ENCODE results near the gene RPTOR.
"Not testable (repeated sequence)": the region's sequence is repeated elsewhere in the genome, so short reads cannot be mapped to it uniquely, and the experiment has no call there.

Gene RPTOR

DNA sequence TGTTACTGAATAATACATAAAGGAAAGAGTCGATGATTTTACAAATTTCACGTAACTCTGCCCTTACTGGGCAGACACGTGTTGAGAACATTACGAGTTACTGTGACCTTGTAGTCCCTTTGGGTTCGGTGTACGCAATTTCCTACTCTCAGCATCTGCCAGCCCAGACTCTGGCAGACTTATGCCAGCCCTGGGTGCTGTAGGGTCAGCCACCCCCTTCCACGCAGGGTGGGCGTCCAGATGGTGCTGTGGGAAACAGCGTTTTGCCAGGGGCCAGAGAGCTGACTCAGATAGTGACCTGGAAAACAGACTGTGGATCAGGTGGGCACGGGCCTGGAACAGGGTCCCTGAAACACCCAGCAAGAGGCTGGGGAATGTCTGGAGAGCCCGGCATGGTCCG lies 148.9 kb downstream of the RPTOR start:
- no peak for DNase-seq (ENCODE audit: low read depth, low spot score)

DNA sequence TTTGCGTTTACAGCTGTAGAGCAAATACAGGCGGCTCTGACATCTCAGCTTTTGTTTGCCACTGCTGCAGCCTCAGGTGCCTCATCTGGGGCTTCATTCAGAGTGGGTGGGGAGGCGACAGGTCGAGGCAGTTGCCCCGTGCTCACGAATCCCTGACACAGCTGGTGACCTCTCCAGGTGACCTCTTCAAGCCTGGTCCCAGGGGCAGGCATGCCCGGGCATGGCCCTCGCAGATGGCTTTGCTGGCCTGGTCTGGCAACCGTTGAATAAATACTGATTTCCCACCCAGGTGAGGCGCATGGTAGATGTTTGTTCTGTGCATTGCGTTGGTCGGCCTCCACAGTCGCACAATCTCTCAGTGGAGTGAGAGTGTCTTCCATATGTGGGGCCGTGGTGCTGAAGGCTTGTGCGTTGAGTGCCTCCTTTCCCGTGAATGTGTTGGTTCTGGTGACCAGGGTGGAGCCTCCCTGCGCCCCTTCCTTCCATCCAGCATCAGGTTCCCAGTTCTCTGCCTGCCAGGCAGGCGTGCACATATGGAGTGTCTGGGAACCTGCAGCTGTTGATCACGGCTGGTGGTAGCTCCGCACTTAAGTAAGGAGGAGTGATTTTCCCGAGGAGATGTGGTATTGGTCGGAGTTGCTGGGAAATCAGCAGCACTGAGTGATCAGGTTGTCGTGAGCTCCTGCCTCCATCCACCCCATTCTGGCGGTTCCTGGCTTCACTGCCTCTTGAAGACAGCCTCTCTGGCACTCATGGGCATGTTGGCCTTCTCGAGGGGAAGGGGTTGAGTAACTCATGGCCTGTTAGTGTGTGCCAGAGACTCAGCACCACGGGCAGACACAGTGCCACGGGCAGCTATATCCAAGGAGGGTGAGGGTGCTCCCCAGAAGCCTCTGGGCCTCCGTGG lies 149.7 kb downstream of the RPTOR start:
- DNase-seq (ENCODE audit: low read depth, low spot score), result no peak

DNA sequence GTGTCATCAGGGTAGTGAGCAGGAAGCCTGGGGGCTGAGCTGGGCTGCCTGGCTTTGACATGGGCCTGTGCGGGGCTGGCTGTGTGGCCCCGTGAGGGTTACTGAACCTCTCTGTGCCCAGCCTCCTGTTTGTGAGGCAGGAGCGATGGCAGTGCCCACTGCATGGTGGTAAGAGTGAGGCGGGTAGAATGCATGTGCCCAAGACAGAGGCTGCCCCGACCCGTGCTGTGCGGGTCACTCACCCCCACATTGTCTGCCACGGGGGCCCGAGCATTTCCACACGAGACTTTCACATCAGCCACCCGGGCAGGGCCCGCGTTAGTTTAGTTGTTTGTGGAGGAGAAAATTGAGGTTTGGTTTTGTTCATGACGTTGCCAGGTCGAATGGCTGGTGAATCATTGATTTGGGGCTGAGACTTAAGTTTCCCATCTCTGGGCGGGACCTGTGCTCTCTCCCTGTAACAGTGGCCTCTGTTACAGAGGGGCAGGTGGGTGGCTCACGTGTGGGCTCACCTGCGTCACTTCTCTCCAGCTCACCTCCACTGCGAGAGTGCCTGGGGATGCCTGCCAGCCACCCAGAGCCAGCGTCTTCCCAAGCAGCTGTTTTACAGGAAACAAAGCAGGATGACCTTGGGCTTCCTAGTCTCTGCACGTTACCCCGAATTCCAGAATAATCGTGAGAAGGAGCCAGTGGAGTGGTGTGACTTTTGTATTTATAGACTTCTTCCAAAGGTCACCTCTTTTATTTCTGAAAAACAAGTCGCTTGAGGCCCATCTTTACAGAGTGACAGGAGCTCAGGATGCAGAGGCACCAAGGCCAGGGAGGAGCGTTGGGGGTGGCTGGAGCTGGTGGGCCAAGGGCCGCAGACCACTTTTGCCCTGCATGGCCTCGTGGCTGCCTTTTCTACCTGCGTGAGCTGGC lies 150.6 kb downstream of the RPTOR start:
- no peak for DNase-seq (ENCODE audit: low read depth, low spot score)

DNA sequence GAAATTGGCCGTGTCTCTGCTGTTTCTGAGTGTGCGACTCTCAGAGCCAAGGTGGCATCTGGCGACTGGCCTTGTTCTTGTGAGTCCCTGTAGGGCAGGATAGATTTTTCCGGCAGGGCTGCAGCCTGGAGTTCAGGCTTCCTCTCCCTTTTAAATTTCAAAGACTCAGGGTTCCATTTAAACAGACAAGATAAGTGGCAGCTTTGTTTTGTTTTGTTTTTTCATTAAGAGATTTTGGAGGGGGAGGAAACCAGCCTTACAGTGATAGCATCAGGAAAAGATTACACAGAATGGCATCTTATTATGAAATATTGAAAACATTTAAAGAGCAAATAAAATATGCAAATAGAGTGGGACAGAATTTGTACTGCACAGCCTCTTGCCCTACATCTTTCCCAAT lies 151.3 kb downstream of the RPTOR start:
- no peak for DNase-seq (ENCODE audit: low read depth, low spot score)

DNA sequence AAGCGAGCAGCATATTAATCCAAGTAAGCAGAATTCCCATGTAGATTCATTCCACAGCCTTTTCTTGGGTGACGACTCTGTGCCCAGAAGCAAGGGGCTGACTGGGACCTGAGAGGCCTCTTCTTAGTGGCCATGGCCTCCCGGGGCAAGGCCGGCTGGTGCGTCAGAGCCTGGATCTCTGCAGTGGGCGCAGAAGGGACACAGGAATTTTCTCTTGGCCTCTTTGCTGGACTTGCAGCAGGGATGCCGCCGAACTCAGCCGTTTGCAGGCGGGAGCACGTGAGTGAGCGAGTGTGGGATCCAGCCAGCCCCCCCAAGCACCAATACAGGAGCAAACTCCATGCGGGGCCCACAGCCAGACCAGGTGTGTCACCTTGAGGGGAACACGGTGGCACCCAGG lies 151.8 kb downstream of the RPTOR start:
- DNase-seq (ENCODE audit: low read depth, low spot score), result no peak

DNA sequence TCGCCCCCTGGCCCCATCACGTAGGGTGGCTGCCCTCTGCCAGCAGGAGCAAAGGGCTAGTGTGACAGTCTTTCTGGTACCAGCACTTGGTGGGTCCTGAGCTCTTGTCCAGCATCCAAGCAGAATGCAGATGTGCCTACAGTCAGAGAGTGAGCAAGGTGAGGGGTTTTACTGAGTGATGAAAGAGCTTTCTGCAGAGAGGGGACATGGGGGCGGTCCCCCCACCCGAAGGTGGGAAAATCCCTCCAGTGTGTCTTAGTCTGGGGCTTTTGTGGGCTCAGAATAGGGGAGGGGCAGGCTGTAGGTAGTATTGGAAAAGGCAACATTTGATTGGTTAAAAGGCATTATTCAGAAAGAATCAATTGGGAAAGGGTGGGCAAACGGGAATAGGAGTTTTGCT lies 152.3 kb downstream of the RPTOR start:
- no peak for DNase-seq (ENCODE audit: low read depth, low spot score)

DNA sequence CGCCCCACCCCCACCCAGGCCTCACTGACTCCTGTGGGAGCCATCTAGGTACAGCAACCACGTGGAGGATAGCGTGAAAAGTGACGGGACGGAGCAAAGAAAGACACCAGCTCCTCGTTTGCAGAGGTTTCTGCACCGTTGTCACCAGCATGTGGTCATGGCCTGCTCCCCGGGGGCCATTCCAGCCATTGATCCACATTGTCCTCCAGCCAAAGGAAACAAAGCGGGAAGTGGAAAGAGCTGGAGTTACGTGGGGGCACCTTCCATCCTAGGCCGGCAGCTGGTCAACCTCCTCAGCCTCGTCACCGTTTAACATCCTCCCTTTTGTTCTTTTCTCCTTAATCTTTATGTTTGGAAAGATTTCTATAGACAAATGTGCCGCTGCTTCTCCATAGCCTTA lies 153.7 kb downstream of the RPTOR start:
- DNase-seq (ENCODE audit: low read depth, low spot score), result no peak

DNA sequence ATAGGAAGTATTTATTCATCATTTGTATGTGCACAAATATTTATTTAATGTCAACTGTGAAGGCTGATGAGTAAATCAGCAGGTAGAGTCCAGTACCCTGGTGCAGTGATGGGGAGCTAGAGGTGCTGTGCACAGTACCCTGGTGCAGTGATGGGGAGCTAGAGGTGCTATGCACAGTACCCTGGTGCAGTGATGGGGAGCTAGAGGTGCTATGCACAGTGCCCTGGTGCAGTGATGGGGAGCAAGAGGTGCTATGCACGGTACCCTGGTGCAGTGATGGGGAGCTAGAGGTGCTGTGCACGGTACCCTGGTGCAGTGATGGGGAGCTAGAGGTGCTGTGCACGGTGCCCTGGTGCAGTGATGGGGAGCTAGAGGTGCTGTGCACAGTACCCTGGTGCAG lies 154.6 kb downstream of the RPTOR start:
- DNase-seq (ENCODE audit: low read depth, low spot score), result not testable (repeated sequence)

DNA sequence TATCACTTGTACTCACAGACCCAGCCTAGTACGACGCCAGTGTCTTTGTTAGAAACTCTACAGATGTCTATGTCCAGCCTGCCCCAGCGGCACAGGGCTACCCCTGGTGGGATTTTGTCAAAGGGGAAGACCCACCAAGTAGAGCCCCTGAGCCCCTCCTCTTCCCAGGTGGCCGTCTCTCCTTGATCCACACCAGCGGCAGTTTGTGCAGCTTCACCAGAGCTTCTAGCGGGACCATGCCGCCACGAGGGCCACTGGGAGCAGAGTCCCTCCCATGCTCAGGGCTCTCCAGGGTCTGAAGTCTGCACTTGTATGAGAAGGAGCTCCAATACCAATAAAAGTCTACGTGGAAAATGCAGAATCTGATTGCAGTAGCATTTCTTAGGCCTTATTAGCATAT lies 157.1 kb downstream of the RPTOR start:
- DNase-seq (ENCODE audit: low read depth, low spot score), result no peak

DNA sequence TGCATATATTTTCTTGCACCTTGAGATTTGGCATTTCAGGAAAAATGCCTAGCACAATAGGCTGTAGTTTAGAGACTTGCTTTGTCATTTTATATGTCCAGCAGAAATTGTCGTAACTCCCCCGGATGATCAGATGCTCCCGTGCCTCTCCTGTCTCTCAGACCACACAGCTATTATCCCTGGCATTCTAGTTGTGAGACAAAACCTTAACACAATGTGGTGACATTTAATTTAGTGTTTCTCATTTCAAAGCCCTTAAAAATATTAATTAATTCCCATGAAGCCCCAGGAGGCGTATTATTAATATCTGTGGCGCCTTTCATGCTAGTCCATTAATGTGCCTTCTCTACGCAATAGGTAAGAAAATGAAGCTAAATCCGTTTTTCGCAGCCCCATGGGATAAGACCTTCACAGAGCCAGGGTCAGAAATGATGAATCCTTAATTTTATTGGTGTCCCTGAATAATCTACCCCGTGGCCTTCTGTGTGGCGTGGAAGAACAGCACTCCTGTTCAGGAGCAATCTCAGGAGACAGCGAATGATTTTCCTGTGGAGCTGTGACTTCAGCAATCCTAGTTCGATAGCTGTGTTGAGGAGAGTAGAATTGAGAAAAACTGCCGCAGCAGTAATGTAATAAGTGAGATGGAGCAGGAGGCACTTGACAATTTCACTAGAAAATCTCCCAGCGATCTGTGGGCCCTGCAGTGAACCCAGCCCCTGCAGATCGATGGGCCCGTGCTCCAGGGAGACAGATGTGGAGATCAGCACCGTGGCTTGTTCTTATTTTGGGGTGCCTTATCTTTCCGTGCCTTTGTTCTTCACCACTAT lies 157.9 kb downstream of the RPTOR start:
- DNase-seq (ENCODE audit: low read depth, low spot score), result no peak

DNA sequence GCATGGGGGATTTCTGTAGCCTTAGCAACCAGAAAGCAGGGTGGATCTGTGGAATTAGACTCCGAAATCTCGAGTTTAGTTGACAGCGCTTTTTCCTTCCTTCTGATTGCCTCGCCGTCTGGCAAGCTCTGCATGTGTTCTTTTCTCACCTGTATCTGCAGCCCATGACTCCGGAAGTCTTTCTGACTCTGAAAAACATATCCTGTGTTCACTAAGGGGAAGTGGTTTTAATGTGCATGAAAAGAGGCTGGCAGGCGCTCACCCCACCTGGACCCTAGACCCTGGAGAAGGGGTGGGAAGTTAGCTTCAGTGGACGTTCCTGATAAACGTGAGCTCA lies 158.5 kb downstream of the RPTOR start:
- no peak for DNase-seq (ENCODE audit: low read depth, low spot score)

DNA sequence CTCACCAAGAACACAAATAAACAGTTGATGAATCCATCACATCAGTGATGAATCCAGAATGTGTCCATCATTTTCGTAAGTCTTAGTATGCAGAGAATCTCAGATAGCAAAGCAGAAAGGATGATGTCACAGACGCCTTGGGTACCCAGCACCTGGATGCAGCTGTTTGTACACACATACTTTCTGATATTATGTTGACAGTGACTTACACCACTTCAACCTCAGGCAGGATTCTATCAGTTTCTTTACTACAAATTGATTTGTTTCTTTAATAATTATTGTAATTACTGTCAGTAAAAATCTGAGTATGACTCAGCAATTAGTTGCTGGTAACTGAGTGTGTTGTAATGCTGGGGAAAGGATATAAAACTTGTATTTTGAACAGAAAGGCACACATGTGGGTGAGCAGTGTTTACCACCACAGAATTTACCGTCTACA lies 159.8 kb downstream of the RPTOR start:
- no peak for DNase-seq (ENCODE audit: low read depth, low spot score)

DNA sequence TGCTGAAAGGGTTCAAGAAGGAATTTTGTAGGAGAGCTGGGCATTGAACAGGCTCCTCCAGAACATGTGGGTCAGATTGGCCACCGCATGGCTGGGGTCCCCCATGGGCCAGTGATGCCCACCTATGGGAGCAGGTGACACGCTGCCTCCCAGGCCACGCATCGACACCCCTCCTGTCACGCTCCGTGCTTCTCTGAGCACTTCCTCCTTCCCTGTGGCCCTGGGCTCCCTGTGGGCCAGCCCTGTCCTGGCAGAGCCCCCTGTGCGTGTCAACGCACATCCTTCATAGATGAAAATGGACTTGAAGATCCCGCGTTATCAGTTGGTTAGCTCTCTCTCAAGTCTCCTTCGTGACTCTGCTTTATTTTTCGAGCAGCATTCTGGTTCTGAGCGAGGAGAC lies 160.3 kb downstream of the RPTOR start:
- no peak for DNase-seq (ENCODE audit: low read depth, low spot score)

DNA sequence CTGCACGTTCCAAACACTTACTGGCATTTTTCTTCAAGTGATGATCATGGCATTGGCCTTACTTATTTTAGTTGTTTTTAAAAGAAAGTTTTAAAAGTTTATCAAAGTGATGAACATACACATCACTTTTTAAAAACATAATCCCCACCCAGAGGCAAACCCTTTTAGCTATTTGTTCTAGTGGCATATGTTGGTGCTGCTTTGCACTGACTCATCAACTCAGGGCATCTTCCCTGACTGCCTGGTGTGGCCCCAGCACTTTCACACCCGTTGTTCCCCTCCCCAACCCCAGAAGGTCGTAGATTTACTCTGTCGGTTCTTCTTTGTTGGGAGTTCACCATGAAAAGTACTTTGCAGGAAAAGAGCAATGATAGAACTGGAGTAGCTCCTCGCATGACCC lies 161.3 kb downstream of the RPTOR start:
- no peak for DNase-seq (ENCODE audit: low read depth, low spot score)

DNA sequence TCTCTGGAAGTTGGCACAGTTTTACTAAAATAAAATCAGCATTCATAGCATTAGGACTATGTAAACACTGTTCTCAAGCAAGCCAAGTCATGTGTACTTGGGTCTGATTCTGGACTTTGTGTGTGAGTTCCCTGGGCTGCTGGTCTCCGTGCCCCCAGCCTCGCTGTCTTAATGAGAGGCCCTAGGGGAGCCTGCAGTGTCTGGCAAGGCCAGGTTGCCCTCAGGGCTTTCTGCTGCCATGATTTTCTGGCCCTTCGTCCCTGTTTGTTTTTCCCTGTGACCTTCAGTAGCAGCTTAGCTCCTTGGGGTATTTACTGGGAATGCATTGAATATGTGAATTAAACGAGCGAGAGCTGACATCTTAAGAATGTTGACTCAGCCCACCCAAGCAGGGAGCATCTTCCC lies 161.8 kb downstream of the RPTOR start:
- no peak for DNase-seq (ENCODE audit: low read depth, low spot score)

DNA sequence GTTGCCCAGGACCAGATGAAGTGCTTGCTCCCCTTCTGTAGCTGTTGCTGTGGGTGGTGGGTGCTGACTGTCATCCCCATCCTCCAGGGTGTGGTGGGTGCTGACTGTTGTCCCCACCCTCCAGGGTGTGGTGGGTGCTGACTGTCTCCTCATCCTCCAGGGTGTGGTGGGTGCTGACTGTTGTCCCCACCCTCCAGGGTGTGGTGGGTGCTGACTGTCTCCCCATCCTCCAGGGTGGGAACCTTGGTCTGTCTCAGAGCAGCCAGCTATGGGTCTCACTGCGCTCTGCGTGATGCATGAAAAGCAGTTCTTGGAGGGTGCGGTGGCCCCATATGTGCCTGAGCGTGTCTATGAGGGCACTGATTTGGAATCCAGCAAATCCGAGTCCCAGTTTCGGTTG lies 163.8 kb downstream of the RPTOR start:
- no peak for DNase-seq (ENCODE audit: low read depth, low spot score)

DNA sequence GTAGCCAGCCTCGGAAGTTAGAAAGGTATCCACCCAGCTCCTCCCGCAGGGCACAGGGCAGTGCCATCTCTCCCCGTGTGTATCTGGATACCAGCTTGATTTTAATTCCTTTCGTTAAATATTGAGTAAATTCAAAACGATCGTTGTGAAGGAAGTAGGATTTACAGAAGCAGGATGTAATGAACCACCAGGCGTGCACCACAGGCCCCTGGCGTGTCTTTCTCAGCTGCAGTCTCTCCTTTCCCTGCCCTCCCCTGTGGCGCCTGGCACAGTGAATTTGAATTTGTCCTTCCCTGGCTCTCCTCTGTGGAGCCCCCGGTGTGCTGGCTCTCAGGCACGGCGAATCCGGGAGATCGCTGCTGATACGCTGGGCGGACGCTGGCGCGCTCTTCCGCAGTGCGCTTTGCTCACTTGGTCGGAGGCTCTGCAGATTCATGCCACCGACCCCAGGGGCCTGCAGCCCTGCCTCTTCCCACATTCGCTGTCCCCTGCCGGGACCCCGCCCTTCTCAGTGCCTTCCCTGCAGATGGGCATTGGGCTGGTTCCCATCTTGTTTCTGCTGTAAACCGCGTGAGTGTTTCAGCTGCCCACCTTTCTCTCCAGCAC lies 164.6 kb downstream of the RPTOR start:
- no peak for DNase-seq (ENCODE audit: low read depth, low spot score)

DNA sequence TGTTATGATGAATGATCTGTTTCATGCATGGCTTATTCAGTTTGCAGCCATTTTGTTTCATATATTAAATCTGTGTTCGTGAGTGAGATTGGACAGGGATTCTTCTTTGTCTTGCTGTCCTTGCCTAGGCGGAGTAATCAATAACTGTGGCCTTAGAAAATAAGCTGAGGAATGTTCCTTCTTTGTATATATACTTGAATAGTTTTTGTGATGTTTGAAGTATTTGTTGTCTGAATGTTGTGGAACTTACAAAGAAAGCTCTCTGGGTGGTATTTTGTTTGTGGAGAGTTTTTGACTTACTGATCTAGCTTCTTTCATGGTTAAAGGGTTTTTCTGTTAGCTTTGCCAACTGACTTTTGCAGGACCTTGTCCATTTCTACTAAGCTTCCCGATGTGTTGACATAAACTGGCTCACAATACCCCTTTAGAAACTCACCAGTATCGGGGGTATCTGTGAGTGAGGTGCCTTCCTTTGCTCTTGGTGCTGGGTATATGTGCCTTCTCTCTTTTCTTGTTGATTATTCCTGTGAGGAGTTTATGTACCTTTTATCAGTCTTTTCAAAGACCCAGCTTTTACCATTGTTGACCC lies 166.2 kb downstream of the RPTOR start:
- DNase-seq (ENCODE audit: low read depth, low spot score), result no peak

DNA sequence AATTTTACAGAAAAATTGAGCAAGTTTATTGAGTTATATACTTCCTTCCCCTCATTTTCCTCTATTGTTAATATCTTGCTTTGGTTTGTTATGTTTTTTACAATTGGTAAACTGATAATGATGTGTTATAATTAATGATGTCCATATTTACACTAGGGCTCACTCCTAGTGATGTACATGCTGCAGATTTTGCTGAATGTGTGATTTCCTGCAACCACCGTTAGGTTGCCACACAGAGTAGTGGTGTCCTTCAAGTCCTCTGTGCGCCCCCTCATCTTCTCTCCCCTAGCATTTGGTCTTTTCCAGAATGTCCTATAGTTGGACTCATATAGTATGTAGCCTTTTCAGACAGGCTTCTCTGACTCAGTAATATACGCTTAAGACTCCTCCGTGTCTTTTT lies 167.5 kb downstream of the RPTOR start:
- no peak for DNase-seq (ENCODE audit: low read depth, low spot score)

DNA sequence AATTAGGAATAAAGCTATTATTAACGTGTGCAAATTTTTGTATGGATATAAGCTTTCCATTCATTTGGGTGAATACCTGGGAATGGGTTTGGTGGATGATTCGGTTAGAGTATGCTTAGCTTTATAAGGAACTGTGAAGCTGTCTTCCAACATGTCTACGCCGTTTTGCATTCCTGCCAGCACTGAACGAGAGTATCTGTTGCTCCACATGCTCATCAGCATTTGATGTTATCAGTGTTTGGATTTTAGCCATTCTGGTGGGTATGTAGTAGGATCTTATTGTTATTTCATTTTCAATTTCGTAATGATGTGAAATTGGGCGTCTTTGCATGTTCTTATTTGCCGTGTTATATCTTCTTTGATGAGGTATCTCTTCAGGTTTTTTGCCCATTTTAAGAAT lies 168.0 kb downstream of the RPTOR start:
- no peak for DNase-seq (ENCODE audit: low read depth, low spot score)
